Hematopoietic multipotent progenitor cell treated with erythropoietin and hydrocortisone succinate and interleukin-3 and kit ligand, for 4 days (in vitro differentiated cells): ENCODE measurements around the gene DNTT.
A peak's percentile ranks its signal among the peaks of the same experiment; 100 is the strongest.

Source experiments
- DNase-seq: peaks from one replicate; pipeline ENCODE4 v3.0.0-alpha.2; 2015

DNTT gene

DNA sequence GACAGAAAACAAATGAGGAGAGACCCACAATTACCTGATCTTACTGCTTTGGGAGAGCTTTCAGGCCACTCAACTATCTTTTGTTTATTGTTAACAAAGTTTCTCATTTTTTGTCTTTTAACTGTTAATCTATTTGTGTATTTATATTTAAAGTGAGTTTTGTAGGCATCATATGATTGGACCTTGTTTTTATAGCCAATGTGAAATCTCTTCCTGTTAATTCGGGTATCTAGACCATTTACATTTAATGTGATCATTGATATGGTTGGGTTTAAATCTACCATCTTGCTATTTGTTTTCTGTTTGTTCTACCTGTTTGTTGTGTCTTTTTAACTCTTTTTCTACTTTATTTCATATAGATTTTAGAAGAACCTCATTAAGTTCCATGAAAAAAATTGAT lies 42.1 kb downstream of the DNTT start:
- DNase-seq = no peak

DNA sequence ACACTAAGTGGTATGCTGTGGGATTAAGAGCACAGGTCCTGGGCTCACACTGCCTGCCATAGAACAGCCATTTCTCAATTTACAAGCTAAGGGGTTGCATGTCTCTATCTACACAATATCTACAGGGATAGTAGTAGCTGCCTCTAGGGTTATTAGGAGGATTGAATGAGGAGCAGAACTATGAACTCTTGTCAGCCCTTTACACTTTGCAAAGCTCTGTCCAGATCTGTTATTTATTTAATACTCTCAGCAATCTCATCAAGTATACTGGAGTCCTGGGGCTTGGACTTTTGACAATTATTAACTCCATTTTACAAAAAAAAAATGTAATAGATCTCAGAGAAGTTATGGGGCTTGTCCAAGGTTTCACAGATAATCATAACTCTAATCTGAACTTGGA lies 47.8 kb downstream of the DNTT start:
- DNase-seq = no peak

DNA sequence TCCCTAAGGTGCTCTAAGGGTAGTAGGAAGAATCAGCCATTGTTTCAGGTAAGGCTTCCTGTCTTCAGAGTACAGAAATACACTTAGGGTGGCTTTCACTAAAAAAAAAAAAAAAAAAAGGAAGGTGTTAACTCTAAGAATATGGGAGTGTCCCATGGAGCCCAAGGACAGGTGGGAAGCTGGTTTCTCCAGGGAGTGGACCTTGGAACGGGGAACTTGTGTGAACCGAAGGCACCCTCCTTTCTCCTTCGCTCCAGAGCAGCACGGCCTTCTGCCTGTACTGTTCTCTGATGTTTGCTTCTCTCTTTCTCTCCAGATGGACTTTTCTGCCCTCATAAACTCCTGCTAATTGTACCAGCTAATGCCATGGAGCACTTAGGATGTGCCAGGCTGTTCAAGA lies 48.3 kb downstream of the DNTT start:
- DNase-seq = no peak

DNA sequence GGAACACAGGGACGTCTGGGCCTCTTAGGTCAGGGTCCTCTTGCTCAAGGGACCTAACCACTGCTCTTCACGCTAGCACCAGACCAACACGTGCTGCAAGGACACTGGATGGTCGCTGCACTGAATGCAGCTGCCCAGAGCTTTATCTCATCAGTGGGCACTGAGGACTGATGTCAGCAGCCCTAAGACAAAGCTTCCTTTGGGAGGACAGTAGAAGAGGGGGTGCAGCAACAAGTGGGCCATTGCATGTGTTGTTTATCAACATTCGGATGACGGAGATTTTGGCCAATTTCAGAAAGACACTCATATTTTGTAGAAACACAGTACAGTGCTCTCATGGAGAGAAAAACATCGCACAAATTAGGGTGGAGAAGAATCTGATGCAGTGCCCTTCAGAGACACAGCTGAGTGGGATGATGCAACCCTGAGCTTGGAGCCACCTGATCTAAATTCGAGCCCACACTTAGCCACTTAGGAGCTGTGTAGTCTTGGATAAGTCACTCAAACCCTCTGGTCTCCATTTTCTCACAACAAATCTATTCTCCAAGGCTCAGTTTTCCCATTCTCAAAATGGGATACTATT lies 52.9 kb downstream of the DNTT start:
- DNase-seq = no peak

DNA sequence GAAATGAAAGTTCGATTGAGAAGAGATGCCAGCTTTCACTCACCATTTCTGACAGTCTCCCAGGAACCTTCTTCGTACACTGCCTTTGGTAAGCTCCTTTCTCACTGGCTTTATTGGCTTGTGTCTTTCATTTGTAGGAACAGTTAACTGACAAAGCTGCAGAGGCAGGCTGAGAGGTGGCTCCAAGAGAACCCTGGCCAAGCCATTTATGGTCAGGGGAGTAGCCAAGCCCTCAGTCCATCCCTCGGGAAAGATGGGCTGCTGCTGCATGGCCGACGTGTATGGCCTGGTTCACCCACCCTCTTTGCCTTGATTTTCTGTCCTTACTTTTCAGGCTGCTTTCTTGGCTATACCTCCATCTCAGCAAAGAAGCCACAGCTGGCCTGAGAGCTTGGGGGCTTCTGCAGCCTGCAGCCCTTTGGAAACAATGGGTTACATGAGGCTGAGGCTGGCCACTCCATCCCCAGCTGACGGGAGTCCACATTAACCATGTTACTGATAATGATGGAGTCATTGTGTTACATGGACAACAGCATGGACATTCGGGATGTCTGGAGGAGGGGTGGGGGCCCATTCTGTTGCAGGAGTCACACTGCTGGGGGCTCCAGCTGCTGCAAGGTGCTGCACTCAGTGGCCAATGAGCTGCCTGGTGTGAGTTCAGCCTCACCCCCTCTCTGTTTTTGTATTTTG lies 54.8 kb downstream of the DNTT start, which contains the start of gene OPALIN:
TSS of gene OPALIN (minus strand) at position 152 of the 690 bp plus-strand sequence. CDS start at position 46, 106 bp downstream.
- DNase-seq = no peak

DNA sequence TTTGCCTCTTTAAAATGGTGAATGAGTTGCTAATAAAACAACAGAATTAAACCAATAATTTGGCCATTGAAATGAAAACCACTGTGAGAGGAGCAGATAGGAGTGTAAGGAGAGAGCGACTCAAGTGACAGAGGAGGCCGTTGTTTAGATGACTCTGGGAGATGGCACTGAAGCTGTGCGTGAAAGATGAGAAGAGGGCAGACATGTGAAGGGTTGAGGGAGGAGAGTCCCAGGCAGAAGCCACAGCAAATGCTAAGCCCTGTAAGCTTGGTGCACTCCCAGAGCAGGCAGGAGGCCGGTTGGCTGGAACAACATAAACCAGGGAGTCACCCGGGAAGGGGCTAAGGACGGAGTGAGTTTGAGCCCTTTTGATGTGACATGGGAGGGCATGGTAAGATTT lies 55.4 kb downstream of the DNTT start:
- DNase-seq = no peak

DNA sequence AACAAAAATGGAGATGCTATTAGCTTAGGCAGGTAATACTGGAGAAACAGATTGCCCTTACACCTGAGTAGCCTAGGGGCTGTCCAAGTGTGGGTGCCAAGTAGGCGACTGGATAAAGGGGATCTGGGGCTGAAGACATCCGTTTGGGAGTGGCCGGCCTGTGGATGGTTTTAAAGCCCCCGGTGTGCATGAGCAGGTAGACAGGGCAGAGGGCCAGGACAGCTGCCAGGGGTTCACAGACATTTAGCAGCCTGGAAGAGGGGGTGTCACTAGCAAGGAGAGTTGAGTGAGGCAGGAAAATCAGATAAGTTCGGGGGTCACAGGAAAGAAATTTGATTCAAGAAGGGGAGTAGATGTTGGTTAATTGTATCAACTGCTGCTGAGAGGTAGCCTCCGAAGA lies 56.1 kb downstream of the DNTT start:
- DNase-seq = no peak

DNA sequence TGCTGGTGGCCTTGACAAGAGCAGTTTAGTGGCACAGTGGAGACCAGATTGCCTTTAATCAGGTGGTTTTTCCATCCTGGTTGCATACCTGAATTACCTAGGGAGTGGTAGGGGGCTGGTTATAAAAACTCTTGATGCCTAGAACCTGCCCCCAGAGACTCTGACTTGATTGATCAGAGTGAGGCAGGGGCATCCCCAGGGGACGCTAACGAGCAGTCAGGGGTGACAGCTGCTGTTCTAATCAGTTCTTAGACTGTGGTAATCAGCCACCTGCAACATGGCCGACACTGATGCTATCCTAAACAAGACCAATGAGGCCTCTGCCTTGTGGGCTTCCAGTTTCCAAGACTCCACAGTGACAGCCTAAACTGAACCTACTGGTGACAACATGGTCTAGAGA lies 56.5 kb downstream of the DNTT start:
- no peak for DNase-seq

DNA sequence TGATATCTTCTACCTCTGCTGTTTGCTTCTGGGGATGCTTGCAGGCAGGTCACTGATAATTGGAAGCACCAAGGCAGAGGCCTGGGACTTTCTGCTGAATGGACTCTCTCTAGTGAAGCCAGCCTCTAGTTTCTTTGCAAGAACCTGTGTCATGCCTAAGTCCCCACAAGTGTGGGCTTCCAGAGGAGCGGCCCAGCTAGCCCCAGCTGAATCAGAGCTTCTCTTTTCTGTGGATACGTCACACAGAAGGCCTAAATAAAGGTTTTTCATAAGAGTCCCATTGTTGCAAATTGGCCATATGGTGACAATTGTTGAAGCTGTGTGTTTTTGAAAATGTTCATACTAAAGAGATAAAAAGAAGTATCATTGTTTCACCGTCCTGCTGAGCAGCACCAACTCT lies 61.3 kb downstream of the DNTT start:
- DNase-seq = no peak

DNA sequence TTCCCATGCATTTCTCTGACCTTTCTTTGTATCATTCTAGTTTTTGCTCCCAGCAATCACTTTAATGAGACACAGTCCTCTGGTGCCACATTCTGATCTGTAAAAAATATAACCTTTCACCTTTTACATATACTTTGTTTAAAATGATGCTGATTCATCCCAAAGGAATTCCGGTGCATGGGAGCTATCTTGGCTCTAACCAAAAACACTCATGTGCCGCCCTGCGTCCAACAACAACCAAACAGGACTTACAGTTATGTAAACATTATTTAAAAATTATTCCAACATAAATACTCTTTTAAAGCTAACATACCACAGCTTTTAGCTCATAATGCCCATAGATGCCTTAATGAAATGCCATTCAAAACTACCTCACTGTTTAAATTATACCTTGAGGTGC lies 62.3 kb downstream of the DNTT start:
- no peak for DNase-seq

DNA sequence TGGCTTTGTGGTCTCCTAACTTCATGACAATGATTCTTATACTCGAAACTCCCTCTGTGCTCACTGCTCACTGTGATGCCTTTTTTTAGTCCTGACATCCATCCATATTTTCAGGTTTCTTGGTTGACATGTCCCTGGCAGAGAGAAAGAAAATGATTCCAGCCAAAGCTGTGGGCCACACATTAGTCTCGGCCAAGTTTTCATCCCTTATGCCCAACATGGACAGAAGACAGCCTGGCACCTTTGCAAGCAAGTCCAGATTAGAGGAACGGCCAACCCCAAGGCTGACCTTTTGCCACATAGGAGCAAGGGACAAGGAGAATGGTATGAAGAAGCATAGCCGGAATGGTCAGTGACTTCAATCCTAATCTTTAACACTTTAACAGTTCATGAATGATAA lies 63.2 kb downstream of the DNTT start:
- no peak for DNase-seq

DNA sequence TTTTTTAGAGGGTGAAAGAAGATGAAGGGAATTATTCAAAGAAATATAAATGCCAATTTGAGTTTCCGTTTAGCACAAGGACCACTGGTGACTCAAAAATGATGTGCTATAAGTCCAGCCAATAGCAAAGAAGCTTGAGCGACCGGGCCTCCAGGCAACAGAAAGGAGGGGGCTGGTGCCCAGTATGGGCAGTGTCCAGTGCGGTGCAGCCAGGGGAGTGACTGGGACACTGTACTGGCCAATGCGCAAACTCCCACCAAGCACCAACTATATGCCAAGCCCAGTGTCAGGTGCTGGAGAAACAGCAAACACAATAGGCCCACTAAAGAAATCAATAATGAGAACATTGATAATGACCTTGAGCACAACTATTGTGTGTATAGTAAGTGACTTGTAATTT lies 64.7 kb downstream of the DNTT start:
- no peak for DNase-seq

DNA sequence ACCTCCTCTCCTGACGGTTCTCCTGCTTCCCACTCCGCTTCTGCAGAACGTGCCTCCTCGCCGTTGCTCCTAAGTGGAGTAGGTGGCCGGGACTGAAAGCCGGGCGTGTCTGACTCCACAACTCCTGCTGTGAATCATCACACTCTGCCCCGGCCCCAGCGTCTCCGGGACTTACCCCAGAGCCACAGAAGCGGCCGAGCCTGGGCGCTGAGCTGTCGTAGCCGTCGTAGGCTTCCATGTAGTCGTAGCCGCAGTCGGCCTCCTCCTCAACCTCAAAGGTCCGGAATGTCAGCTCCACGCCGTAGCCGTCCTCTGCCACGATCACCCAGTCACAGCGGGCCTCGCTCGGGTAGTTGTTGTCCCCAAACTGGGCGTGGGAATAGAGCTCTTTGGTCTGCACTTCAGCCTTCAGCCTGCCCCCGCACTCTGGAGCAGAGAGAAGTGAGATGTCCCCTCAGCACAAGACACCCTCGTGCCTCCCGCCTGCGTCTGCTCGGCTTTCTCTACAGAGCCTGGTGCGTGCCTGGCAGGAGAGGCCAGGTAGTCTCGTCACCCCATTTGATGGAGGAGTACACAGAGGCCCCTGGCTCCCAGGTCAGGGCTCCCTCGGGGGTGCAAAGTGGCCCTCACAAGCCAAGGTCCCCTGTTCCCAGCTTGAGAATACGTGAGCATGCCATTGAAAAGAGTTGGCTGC lies 65.8 kb downstream of the DNTT start:
- DNase-seq = no peak

DNA sequence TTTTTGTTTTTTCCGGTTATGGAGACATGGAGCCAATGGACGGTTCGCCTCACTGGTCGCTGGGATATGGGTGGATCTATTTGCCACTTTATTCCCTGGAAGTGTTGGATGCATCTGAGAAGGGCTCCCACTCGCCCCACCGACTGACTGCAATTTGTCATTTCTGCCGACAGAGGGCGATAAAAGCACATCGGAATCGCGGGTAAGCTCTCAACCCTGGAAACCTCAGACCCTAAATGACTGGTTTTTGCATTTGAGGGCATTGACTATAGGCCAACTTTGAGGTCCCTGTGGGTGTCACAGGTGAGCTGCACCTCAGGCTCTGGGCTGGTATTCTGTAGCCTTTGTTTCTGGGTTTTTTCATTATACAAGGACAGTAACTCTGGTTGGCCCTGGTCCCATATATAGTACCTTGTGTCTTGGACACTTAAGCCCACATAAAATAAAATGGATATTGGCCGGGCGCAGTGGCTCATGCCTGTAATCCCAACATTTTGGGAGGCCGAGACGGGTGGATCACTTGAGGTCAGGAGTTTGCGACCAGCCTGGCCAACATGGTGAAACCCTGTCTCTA lies 66.4 kb downstream of the DNTT start:
- DNase-seq = peak; percentile 71

DNA sequence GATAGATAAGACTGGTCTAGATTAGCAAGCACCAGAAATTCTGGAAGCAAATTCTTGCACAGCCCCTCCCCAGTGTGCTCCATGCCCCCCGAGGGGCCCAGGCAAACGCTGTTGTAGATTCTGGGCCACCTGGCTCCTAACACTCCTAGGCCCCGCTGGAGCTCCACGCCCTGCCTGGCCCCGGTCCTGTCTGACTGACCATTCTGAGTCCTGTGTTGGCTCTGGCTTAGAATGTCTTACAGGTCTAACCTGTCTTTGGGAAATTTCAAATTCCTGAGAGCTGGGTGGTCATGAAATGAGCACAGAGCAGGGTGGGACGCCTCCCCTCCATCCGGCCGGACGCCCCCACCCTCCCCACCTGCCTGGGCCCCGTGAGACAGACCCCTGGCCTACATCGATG lies 67.1 kb downstream of the DNTT start:
- no peak for DNase-seq

DNA sequence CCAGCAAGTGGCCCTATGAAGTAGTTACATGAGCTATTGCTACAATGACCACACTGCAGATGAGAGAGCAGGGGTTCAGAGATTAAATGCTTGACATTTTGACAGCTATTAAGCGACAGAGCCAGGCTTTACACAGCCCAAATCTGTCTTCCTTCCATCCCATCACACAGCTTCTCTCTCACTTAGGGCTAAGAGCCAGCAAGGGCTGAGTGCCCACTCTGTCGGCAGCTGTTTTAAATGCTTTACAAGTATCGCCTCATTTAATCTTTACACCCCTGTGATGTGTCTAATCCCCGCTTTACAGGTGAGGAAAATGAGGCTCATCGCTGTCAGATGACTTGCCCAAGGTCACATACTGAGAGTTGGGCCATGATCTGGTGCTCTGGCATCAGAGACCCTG lies 69.8 kb downstream of the DNTT start:
- DNase-seq = no peak

DNA sequence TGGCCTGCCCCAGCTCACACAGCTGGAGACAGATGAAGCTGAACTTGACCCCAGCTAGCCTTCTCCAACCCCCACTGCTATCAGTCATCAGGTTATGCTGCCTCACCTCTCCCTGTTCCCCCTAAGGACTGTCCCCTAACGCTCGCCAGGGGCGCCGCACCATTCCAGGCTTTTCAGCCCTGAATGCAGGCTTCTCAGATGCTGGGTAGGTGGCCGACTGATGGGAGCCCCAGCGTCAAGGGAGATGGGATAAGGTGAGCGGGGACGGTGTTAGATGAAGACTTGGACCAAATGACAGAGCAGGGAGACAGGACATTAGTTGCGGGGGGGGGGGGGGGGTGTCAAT lies 70.4 kb downstream of the DNTT start:
- no peak for DNase-seq

DNA sequence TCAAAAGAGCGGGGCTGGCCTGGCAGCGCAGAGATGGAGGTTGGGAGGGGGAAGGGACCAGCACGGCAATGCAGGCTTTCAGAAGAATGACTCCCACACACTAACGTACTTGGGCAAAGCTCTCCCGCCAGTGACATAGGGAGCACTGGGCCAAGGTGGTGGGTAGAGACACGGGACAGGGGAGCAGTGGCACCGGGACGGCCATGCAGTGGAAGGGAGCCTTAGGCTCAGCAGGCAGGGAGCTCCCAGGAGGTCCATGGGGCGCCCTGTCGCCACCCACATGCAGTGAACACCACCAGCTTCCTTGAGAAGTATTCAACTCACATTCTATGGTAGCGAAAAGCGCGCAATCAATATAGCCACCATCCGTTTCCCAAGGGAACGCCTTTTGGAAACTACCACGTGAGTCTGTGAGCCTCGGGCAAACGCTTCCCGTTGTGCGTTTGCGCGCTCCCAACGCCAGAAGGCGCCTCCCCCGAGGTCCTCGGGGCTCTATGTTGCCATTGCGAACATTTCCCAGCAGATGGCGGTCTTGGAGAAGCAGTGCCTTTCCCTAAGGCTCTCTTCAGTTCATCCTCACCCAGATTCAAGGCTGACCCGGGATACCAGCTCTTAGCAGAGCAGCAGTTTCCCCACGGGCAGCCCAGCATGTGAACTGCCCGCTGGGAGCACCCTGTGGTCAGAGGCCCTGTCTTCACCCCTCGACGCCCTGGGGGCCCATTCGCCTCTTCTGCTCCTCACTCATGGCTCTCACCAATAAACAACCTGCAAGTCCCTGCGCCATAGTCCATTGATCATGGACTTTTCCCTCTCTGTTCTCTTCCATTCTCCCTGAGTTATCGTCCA lies 71.0 kb downstream of the DNTT start:
- peak; percentile 91 for DNase-seq

DNA sequence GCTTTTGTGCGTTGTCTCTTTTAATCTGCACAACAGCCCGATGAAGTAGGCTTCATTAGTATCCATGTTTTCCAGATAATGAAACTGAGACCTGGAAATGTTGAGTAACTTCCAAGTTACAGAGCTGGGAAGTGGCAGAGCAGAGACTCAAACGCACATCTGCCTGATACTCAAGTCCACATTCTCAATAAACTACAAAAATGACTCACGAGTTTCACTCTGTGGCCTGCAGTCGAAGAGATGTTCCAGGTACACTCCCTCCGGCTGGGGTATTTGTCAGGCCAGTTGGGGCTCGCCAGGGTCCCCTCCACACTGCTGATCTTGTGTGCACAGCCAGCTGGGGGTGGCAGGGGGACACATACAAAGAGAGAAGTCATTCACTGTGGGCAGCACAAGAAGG lies 72.2 kb downstream of the DNTT start:
- DNase-seq = no peak

DNA sequence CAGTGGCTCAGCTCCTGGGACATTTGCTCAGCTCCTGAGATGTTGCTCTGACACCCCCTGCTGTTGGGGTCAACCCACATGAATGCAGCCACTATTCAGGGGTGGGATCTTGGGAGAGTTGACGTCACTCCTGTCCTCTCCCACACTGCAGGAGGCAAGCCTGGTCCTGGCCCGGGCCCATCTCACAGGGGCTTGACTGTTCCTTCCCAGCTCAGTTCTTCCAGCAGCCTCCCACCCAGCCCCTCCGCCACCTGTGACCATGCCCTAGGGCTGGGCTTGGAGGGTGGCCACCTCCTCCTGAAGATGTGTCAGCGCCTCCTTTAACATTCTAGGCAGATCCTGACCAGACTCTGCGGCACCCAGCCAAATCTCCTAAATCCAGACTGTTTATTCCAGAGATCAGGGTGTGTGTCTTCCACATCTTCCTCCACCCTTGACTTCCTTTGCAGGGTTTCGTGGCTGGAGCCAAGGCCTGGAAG lies 73.6 kb downstream of the DNTT start:
- DNase-seq = no peak

DNA sequence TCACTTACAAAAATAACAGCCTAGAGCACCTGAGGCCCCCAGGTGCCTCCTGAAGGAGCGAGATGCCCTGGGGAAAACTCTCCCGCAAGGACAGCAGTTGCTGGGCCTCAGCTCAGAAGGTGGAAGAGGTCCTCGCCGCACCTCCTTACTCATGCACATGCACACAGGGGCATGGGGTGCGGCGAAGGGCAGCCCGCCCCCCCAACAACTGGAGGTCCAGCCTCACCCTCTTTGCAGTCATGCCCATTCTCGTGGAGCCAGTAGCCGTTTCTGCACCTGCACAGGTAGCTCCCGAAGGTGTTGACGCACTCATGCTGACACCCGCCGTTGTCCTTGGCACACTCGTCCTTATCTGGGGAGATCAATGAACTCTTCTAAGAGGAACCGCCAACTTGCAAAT lies 74.5 kb downstream of the DNTT start:
- no peak for DNase-seq

DNA sequence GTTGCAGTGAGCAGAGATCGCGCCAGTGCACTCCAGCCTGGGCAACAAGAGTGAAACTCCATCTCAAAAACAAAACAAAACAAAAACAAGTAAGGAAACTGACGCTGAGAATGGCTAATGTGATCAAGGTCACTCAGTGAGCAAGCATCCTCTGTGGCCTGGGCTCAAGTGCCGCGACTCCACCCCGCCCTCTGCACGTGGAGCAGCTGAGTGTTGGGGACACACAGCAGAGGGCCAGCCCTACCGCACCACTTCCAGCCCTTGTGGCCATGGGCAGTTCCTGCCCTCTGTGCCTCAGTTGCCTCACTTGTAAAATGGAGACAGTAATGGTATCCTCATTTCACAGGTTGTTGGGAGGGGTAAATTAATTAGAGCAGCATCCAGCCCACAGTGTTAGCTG lies 75.5 kb downstream of the DNTT start:
- no peak for DNase-seq

DNA sequence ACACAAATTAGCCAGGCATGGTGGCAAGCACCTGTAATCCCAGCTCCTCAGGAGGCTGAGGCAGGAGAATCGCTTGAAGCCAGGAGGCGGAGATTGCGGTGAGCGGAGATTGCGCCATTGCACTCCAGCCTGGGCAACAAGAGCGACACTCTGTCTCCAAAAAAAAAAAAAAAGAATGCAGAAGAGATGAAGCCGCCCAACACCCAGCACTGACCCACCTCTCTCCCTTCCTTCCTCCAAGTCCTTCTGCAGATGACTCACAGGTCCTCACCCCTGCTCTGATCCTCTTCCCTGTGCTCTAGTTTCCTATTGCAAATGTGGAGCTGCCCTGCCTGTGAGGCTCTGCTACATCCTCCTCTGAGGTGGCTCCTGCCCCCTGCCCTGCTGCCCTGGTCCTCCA lies 76.6 kb downstream of the DNTT start:
- no peak for DNase-seq
